Trophoblast cell (in vitro differentiated cells and primary cell): ENCODE data around the gene SPTLC1.

ENCODE experiments used
- DNase-seq, 2 donors: peaks; one replicate each; pipeline ENCODE4 v3.0.0-alpha.2; 2016
- H2AFZ ChIP-seq: 2 replicates; pipeline ENCODE4 v1.6.1; 2013; ENCODE audit warnings: low read length, moderate library complexity, mild to moderate bottlenecking; ENCODE audit not compliant: insufficient read depth, poor library complexity
- H2AK5ac ChIP-seq: 2 replicates; pipeline ENCODE4 v1.6.1; 2013; ENCODE audit warnings: mild to moderate bottlenecking, low read length
- H2BK120ac ChIP-seq: 2 replicates; pipeline ENCODE4 v1.6.1; 2013; ENCODE audit warnings: low read length, mild to moderate bottlenecking, moderate library complexity; ENCODE audit not compliant: insufficient read depth, poor library complexity
- H2BK12ac ChIP-seq: 2 replicates; pipeline ENCODE4 v1.6.1; 2013; ENCODE audit warnings: mild to moderate bottlenecking, low read length, moderate library complexity
- H2BK5ac ChIP-seq: 2 replicates; pipeline ENCODE4 v1.6.1; 2013; ENCODE audit warnings: low read length, low read depth, moderate library complexity, mild to moderate bottlenecking; ENCODE audit not compliant: poor library complexity
- H3K14ac ChIP-seq: 2 replicates; pipeline ENCODE4 v1.6.1; 2013; ENCODE audit warnings: mild to moderate bottlenecking, low read length
- H3K18ac ChIP-seq: 2 replicates; pipeline ENCODE4 v1.6.1; 2013; ENCODE audit warnings: mild to moderate bottlenecking, low read length
- H3K23ac ChIP-seq: 2 replicates; pipeline ENCODE4 v1.6.1; 2013; ENCODE audit warnings: low read length
- H3K27ac ChIP-seq: 2 replicates; pipeline ENCODE4 v1.5.1; 2013; ENCODE audit warnings: low read depth, mild to moderate bottlenecking, inconsistent platforms, low read length, moderate library complexity
- H3K27me3 ChIP-seq: 2 replicates; pipeline ENCODE4 v1.6.1; 2013; ENCODE audit warnings: inconsistent platforms, mild to moderate bottlenecking, low read length, moderate library complexity; ENCODE audit not compliant: insufficient read depth
- H3K36me3 ChIP-seq, 2 experiments: 1 replicate in 1 of 2; 2 replicates in 1 of 2; pipeline ENCODE4 v1.6.1; 2013; ENCODE audit warnings: low read length in 2 of 2, mild to moderate bottlenecking in 2 of 2, moderate library complexity in 1 of 2; ENCODE audit not compliant: insufficient read depth in 2 of 2, control insufficient read depth in 1 of 2
- H3K4ac ChIP-seq: 2 replicates; pipeline ENCODE4 v1.6.1; 2013; ENCODE audit warnings: low read depth, mild to moderate bottlenecking, low read length, moderate library complexity
- H3K4me1 ChIP-seq, 2 experiments: 1 replicate in 1 of 2; 2 replicates in 1 of 2; pipeline ENCODE4 v1.6.1; 2013; ENCODE audit warnings: low read length in 2 of 2, mild to moderate bottlenecking in 2 of 2, moderate library complexity in 1 of 2; ENCODE audit not compliant: insufficient read depth in 2 of 2, control insufficient read depth in 1 of 2
- H3K4me2 ChIP-seq: 2 replicates; pipeline ENCODE4 v1.6.1; 2013; ENCODE audit warnings: inconsistent platforms, mild to moderate bottlenecking, low read length, moderate library complexity
- H3K4me3 ChIP-seq: 2 replicates; pipeline ENCODE4 v1.5.1; 2013; ENCODE audit warnings: mild to moderate bottlenecking, low read depth, low read length, inconsistent platforms
- H3K79me1 ChIP-seq: one replicate; pipeline ENCODE4 v1.6.1; 2013; ENCODE audit warnings: low read length
- H3K79me2 ChIP-seq: 2 replicates; pipeline ENCODE4 v1.6.1; 2013; ENCODE audit warnings: low read length, mild to moderate bottlenecking; ENCODE audit not compliant: control insufficient read depth, insufficient read depth, poor library complexity
- H3K9ac ChIP-seq: 2 replicates; pipeline ENCODE4 v1.6.1; 2013; ENCODE audit warnings: mild to moderate bottlenecking, low read length
- H3K9me3 ChIP-seq: 2 replicates; pipeline ENCODE4 v1.6.1; 2013; ENCODE audit warnings: low read depth, mild to moderate bottlenecking, control low read depth, inconsistent platforms, low read length; ENCODE audit not compliant: insufficient read depth
- H4K12ac ChIP-seq: 2 replicates; pipeline ENCODE4 v1.6.1; 2013; ENCODE audit warnings: low read depth, mild to moderate bottlenecking, low read length, moderate library complexity
- H4K8ac ChIP-seq: 2 replicates; pipeline ENCODE4 v1.6.1; 2013; ENCODE audit warnings: low read depth, mild to moderate bottlenecking, low read length, moderate library complexity
- H4K91ac ChIP-seq: one replicate; pipeline ENCODE4 v1.6.1; 2013; ENCODE audit warnings: low read depth, mild to moderate bottlenecking, low read length, moderate library complexity
- whole genome bisulfite sequencing: extraction: QIAGEN DNeasy Blood & Tissue Kit; methylation state at CpG from one replicate; pipeline ENCODE4 v1.1.7; 2013; ENCODE audit warnings: missing lambda C conversion rate; ENCODE audit not compliant: insufficient read length, insufficient coverage; ENCODE audit errors: extremely low coverage; 5-methylcytosine and 5-hydroxymethylcytosine counted together

Gene SPTLC1

DNA sequence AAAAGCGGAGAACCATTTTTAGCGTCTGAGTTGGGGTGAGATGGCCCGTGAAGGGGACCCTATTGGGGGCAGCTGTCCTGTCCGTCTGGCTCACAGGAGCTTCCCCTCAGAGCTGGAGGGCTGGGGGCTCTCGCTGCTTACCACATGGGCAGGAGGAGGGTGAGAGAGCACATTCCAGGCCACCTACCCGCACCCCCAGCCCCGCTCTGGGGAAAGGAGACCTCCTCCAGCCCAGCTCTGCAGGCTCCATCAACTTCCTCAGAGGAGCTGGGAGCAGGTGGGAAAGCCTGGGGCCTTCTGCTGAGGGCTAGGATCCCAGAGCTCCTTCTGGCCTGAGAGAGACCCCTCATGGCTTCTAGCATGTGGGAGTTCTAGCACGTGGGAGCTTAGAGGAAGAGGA is 27.1 kb upstream of the SPTLC1 start:
- no peak for DNase-seq
- Histone ChIP-seq H3K27me3 (no peaks in the 10 kb centered on the region), H2AFZ (no peak overlapping the region), H2BK12ac (peak overlapping the region; percentile 5), H3K79me2 (peaks cover 9% of the 10 kb centered on the region), H3K4me3 (no peak overlapping the region), H4K12ac (no peak overlapping the region), H2BK5ac (no peak overlapping the region), H2AK5ac (peak overlapping the region; percentile 39), H3K23ac (no peak overlapping the region), H3K14ac (no peak overlapping the region), H4K91ac (peak overlapping the region; percentile 8), H3K79me1 (peaks cover 24% of the 10 kb centered on the region), H4K8ac (no peak overlapping the region), H2BK120ac (no peak overlapping the region), H3K27ac (no peak overlapping the region), H3K4ac (no peak overlapping the region), H3K36me3 (no peaks in the 10 kb centered on the region), H3K9ac (no peak overlapping the region), H3K18ac (no peak overlapping the region), H3K4me2 (peak overlapping the region; percentile 22), H3K4me1 (peaks cover 9 to 20% of the 10 kb centered on the region in 2 experiments), H3K9me3 (no peaks in the 10 kb centered on the region)
- WGBS, result no CpG with 5 or more reads among the region's 8 CpGs

DNA sequence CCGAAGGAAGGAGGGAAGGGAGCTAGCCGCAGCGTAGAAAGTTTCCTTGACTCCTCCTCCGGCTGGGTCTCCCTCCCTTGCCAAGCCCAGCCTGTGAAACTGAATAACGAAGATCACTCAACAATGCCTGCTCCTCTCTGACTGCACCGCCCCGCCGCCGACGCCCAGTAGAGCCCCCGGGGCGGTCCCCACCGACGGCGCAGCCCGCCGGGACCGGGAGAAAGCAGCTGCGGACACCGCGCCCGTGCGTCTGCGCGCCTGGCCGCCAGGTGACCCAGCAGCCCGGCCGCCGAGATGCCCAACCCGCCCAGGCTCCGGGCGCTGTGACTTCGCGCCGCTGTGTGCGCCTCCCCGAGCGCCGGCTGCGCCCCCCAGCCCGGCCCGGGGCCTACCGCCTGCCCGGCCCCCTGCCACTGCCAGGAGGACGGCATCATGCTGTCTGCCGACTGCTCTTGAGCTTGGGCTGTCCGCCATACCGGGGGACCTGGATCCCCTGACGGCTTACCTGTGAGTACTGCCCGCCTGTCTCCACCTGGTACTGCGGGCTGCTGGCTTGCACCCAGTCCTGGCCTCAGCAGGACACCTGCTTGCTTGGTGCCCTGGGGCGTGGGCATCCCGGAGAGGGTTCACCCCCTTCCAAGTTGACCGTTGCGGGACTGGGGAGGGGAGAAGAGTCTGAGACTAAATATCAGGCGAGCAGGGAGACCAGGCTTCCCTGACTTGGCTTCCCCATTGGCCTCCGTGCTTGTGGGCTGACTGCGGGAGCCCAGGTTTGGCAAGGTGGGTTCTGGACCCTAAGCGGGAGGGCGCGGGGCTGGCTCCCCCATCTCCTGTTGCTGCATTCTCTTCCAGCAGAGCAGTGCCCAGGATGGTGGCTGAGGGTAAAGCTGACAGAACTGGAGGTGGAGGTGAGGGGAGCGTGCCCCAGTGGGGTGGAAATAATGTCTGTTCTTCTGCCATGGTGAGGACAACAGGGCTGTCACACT is 26.2 kb upstream of the SPTLC1 start:
- peaks cover 17% of the 10 kb centered on the region for H3K79me1 ChIP-seq
- H3K4me3 ChIP-seq, result peak overlapping the region; percentile 60
- H3K4me1 ChIP-seq, result peaks cover 6 to 16% of the 10 kb centered on the region in 2 experiments
- peak overlapping the region; percentile 45 for H3K9ac ChIP-seq
- H3K36me3 ChIP-seq, result no peaks in the 10 kb centered on the region
- peak overlapping the region; percentile 40 for H4K12ac ChIP-seq
- no peak overlapping the region for H3K27ac ChIP-seq
- peak in 1 of 2 donors; percentile 54 for DNase-seq
- H2BK5ac ChIP-seq, result peak overlapping the region; percentile 36
- peak overlapping the region; percentile 83 for H2BK12ac ChIP-seq
- H2BK120ac ChIP-seq, result peak overlapping the region; percentile 50
- peak overlapping the region; percentile 79 for H2AK5ac ChIP-seq
- H3K79me2 ChIP-seq, result peaks cover 7% of the 10 kb centered on the region
- H4K91ac ChIP-seq, result peak overlapping the region; percentile 88
- peak overlapping the region; percentile 83 for H4K8ac ChIP-seq
- H3K23ac ChIP-seq, result no peak overlapping the region
- no peaks in the 10 kb centered on the region for H3K27me3 ChIP-seq
- peak overlapping the region; percentile 67 for H3K14ac ChIP-seq
- H2AFZ ChIP-seq, result peak overlapping the region; percentile 30
- H3K4me2 ChIP-seq, result peak overlapping the region; percentile 53
- H3K9me3 ChIP-seq, result no peaks in the 10 kb centered on the region
- H3K18ac ChIP-seq, result peak overlapping the region; percentile 23
- H3K4ac ChIP-seq, result peak overlapping the region; percentile 9
- no CpG with 5 or more reads among the region's 62 CpGs for WGBS

DNA sequence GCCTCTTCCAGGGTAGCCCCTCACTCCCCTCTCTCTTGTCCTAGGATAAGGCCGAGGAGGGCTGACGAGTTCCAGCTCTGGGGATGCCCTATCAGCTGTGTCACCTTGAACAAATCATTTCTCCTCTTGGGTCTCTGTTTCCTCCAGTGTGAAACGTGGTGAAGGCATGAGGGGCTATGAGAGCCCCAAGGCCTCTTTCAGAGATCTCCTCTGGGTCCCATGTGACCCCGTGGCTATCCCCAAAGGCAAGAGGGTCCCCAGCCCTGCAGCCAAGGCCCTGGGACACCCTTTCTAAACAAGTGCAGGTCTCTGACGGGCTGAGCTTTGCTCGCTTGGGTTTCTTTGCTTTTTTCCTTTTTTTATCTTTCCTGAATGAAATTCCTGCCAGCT is 25.5 kb upstream of the SPTLC1 start:
- Histone ChIP-seq H3K18ac (no peak overlapping the region), H3K14ac (peak overlapping the region; percentile 47), H3K4me2 (peak overlapping the region; percentile 53), H2BK5ac (peak overlapping the region; percentile 57), H2AFZ (peak overlapping the region; percentile 30), H3K79me1 (peaks cover 14% of the 10 kb centered on the region), H3K79me2 (peaks cover 7% of the 10 kb centered on the region), H3K36me3 (no peaks in the 10 kb centered on the region), H3K27me3 (no peaks in the 10 kb centered on the region), H4K12ac (no peak overlapping the region), H3K4me3 (peak overlapping the region; percentile 60), H2BK12ac (peak overlapping the region; percentile 48), H3K4me1 (peaks cover 5 to 15% of the 10 kb centered on the region in 2 experiments), H3K23ac (no peak overlapping the region), H4K8ac (peak overlapping the region; percentile 55), H4K91ac (peak overlapping the region; percentile 88), H2AK5ac (no peak overlapping the region), H3K9ac (no peak overlapping the region), H3K4ac (no peak overlapping the region), H3K9me3 (no peaks in the 10 kb centered on the region), H2BK120ac (peak overlapping the region; percentile 7), H3K27ac (no peak overlapping the region)
- no CpG with 5 or more reads among the region's 6 CpGs for WGBS
- no peak for DNase-seq

DNA sequence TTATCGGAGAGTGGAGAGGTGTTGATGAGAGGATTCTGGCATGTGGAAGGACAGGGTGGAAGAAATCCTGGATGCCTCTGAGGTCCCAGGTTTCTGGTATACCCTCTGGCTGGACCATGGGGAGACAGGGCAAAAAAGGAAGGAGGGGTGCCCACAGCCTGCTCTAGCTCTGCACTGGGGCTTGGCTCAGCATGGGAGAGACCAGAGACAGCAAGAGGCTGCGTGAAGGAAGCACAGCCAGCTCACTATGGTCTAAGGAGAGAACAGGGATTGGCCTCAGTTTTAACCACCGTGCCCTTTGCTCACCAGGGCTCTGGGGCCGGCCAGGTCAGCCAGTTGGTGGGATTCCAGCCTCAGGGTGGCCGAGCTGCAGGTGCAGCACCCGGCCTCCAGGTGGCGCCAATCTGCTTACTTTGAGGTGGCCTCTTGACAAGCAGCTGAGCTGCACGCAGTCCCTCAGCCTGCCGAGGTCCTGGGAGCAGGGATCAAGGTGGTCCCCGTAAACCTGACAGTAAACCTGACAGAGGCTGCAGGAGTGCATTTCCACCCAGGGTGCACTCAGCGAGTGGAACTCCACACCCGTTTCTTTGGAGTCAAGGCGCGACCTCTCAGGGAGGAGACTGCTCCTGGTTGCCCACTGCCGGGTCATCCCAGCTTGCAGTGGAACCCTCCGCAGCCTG is 25.0 kb upstream of the SPTLC1 start:
- DNase-seq, result peak; percentile 76 to 89
- Histone ChIP-seq H3K79me2 (peaks cover 7% of the 10 kb centered on the region), H3K14ac (no peak overlapping the region), H3K36me3 (no peaks in the 10 kb centered on the region), H3K4me3 (no peak overlapping the region), H4K91ac (peak overlapping the region; percentile 88), H3K27me3 (no peaks in the 10 kb centered on the region), H2BK12ac (no peak overlapping the region), H3K27ac (no peak overlapping the region), H3K23ac (no peak overlapping the region), H2BK5ac (no peak overlapping the region), H3K4ac (no peak overlapping the region), H4K12ac (no peak overlapping the region), H3K9ac (no peak overlapping the region), H3K79me1 (peaks cover 14% of the 10 kb centered on the region), H3K18ac (no peak overlapping the region), H2AFZ (no peak overlapping the region), H3K9me3 (no peaks in the 10 kb centered on the region), H3K4me2 (peak overlapping the region; percentile 53), H2BK120ac (no peak overlapping the region), H4K8ac (no peak overlapping the region), H3K4me1 (peaks cover 5 to 15% of the 10 kb centered on the region in 2 experiments), H2AK5ac (no peak overlapping the region)
- WGBS, result no CpG with 5 or more reads among the region's 16 CpGs
